Measurements from ENCODE around the gene CLDN9.

The CLDN9 gene

GRCh38 chr16:3026609-3027488 is 14.1 kb downstream of the CLDN9 start:
- H3K4me1 ChIP-seq (ENCODE audit: control insufficient read depth, insufficient read depth, low read length) = peaks cover 33% of the 10 kb centered on the region
- H3K4me3 ChIP-seq (ENCODE audit: low read length in 2 of 2) = no peak overlapping the region
- H3K36me3 ChIP-seq (ENCODE audit: control insufficient read depth in 2 of 2, insufficient read depth in 2 of 2, low read length in 2 of 2) = peaks cover 9 to 11% of the 10 kb centered on the region in 2 donors
- H3K9ac ChIP-seq (ENCODE audit: low read length in 2 of 2) = no peak overlapping the region
- H3K27ac ChIP-seq (ENCODE audit: low read length) = no peak overlapping the region
- H3K9me3 ChIP-seq (ENCODE audit: control insufficient read depth in 2 of 2, low read length in 2 of 2) = no peaks in the 10 kb centered on the region
- H3K27me3 ChIP-seq (ENCODE audit: control insufficient read depth in 1 of 2, insufficient read depth in 2 of 2, low read length in 2 of 2) = peaks cover 28% of the 10 kb centered on the region in 2 donors

GRCh38 chr16:3027489-3027795 is 14.7 kb downstream of the CLDN9 start:
- Histone ChIP-seq H3K4me3 (ENCODE audit: low read length in 2 of 2) (no peak overlapping the region), H3K27me3 (ENCODE audit: control insufficient read depth in 1 of 2, insufficient read depth in 2 of 2, low read length in 2 of 2) (peaks cover 32 to 33% of the 10 kb centered on the region in 2 donors), H3K27ac (ENCODE audit: low read length) (no peak overlapping the region), H3K9ac (ENCODE audit: low read length in 2 of 2) (no peak overlapping the region), H3K36me3 (ENCODE audit: control insufficient read depth in 2 of 2, insufficient read depth in 2 of 2, low read length in 2 of 2) (peaks cover 9 to 11% of the 10 kb centered on the region in 2 donors), H3K4me1 (ENCODE audit: control insufficient read depth, insufficient read depth, low read length) (peaks cover 27% of the 10 kb centered on the region), H3K9me3 (ENCODE audit: control insufficient read depth in 2 of 2, low read length in 2 of 2) (no peaks in the 10 kb centered on the region)

- no peak overlapping the region for H3K27ac ChIP-seq (ENCODE audit: low read length)
- H3K27me3 ChIP-seq (ENCODE audit: control insufficient read depth in 1 of 2, insufficient read depth in 2 of 2, low read length in 2 of 2) = peaks cover 33 to 35% of the 10 kb centered on the region in 2 donors
- H3K36me3 ChIP-seq (ENCODE audit: control insufficient read depth in 2 of 2, insufficient read depth in 2 of 2, low read length in 2 of 2) = peaks cover 9 to 11% of the 10 kb centered on the region in 2 donors
- peaks cover 20% of the 10 kb centered on the region for H3K4me1 ChIP-seq (ENCODE audit: control insufficient read depth, insufficient read depth, low read length)
- H3K4me3 ChIP-seq (ENCODE audit: low read length in 2 of 2) = peak overlapping the region in 1 of 2 donors; percentile 8
- H3K9ac ChIP-seq (ENCODE audit: low read length in 2 of 2) = no peak overlapping the region
- no peaks in the 10 kb centered on the region for H3K9me3 ChIP-seq (ENCODE audit: control insufficient read depth in 2 of 2, low read length in 2 of 2)
Observed at GRCh38 chr16:3027983-3028715, 15.4 kb downstream of the CLDN9 start.

GRCh38 chr16:3028716-3029319 is 16.1 kb downstream of the CLDN9 start:
- Histone ChIP-seq H3K27me3 (ENCODE audit: control insufficient read depth in 1 of 2, insufficient read depth in 2 of 2, low read length in 2 of 2) (peaks cover 38 to 40% of the 10 kb centered on the region in 2 donors), H3K9ac (ENCODE audit: low read length in 2 of 2) (no peak overlapping the region), H3K4me1 (ENCODE audit: control insufficient read depth, insufficient read depth, low read length) (peaks cover 13% of the 10 kb centered on the region), H3K4me3 (ENCODE audit: low read length in 2 of 2) (peak overlapping the region in 1 of 2 donors; percentile 8), H3K36me3 (ENCODE audit: control insufficient read depth in 2 of 2, insufficient read depth in 2 of 2, low read length in 2 of 2) (peaks cover 9 to 11% of the 10 kb centered on the region in 2 donors), H3K9me3 (ENCODE audit: control insufficient read depth in 2 of 2, low read length in 2 of 2) (no peaks in the 10 kb centered on the region), H3K27ac (ENCODE audit: low read length) (no peak overlapping the region)

GRCh38 chr16:3029491-3030221 is 16.9 kb downstream of the CLDN9 start:
- Histone ChIP-seq H3K27me3 (ENCODE audit: control insufficient read depth in 1 of 2, insufficient read depth in 2 of 2, low read length in 2 of 2) (peaks cover 40 to 46% of the 10 kb centered on the region in 2 donors), H3K27ac (ENCODE audit: low read length) (no peak overlapping the region), H3K36me3 (ENCODE audit: control insufficient read depth in 2 of 2, insufficient read depth in 2 of 2, low read length in 2 of 2) (peaks cover 9 to 11% of the 10 kb centered on the region in 2 donors), H3K4me1 (ENCODE audit: control insufficient read depth, insufficient read depth, low read length) (peaks cover 13% of the 10 kb centered on the region), H3K4me3 (ENCODE audit: low read length in 2 of 2) (peak overlapping the region in 1 of 2 donors; percentile 44), H3K9me3 (ENCODE audit: control insufficient read depth in 2 of 2, low read length in 2 of 2) (no peaks in the 10 kb centered on the region), H3K9ac (ENCODE audit: low read length in 2 of 2) (no peak overlapping the region)

- H3K9ac ChIP-seq (ENCODE audit: low read length in 2 of 2) = no peak overlapping the region
- peaks cover 9 to 11% of the 10 kb centered on the region in 2 donors for H3K36me3 ChIP-seq (ENCODE audit: control insufficient read depth in 2 of 2, insufficient read depth in 2 of 2, low read length in 2 of 2)
- no peak overlapping the region for H3K27ac ChIP-seq (ENCODE audit: low read length)
- peaks cover 13% of the 10 kb centered on the region for H3K4me1 ChIP-seq (ENCODE audit: control insufficient read depth, insufficient read depth, low read length)
- H3K4me3 ChIP-seq (ENCODE audit: low read length in 2 of 2) = no peak overlapping the region
- peaks cover 45 to 53% of the 10 kb centered on the region in 2 donors for H3K27me3 ChIP-seq (ENCODE audit: control insufficient read depth in 1 of 2, insufficient read depth in 2 of 2, low read length in 2 of 2)
- no peaks in the 10 kb centered on the region for H3K9me3 ChIP-seq (ENCODE audit: control insufficient read depth in 2 of 2, low read length in 2 of 2)
Observed at GRCh38 chr16:3030222-3031212, 17.8 kb downstream of the CLDN9 start.

- Histone ChIP-seq H3K9me3 (ENCODE audit: control insufficient read depth in 2 of 2, low read length in 2 of 2) (no peaks in the 10 kb centered on the region), H3K9ac (ENCODE audit: low read length in 2 of 2) (no peak overlapping the region), H3K4me1 (ENCODE audit: control insufficient read depth, insufficient read depth, low read length) (peaks cover 13% of the 10 kb centered on the region), H3K36me3 (ENCODE audit: control insufficient read depth in 2 of 2, insufficient read depth in 2 of 2, low read length in 2 of 2) (no peaks in the 10 kb centered on the region), H3K27ac (ENCODE audit: low read length) (no peak overlapping the region), H3K27me3 (ENCODE audit: control insufficient read depth in 1 of 2, insufficient read depth in 2 of 2, low read length in 2 of 2) (peaks cover 64 to 69% of the 10 kb centered on the region in 2 donors), H3K4me3 (ENCODE audit: low read length in 2 of 2) (no peak overlapping the region)
Observed at GRCh38 chr16:3032624-3033023, 19.9 kb downstream of the CLDN9 start.

GRCh38 chr16:3035289-3035971 is 22.7 kb downstream of the CLDN9 start:
- no peaks in the 10 kb centered on the region for H3K4me1 ChIP-seq (ENCODE audit: control insufficient read depth, insufficient read depth, low read length)
- peaks cover 60 to 71% of the 10 kb centered on the region in 2 donors for H3K27me3 ChIP-seq (ENCODE audit: control insufficient read depth in 1 of 2, insufficient read depth in 2 of 2, low read length in 2 of 2)
- no peak overlapping the region for H3K27ac ChIP-seq (ENCODE audit: low read length)
- no peaks in the 10 kb centered on the region for H3K36me3 ChIP-seq (ENCODE audit: control insufficient read depth in 2 of 2, insufficient read depth in 2 of 2, low read length in 2 of 2)
- no peak overlapping the region for H3K4me3 ChIP-seq (ENCODE audit: low read length in 2 of 2)
- H3K9ac ChIP-seq (ENCODE audit: low read length in 2 of 2) = no peak overlapping the region
- no peaks in the 10 kb centered on the region for H3K9me3 ChIP-seq (ENCODE audit: control insufficient read depth in 2 of 2, low read length in 2 of 2)

GRCh38 chr16:3035972-3036725 is 23.4 kb downstream of the CLDN9 start:
- no peaks in the 10 kb centered on the region for H3K4me1 ChIP-seq (ENCODE audit: control insufficient read depth, insufficient read depth, low read length)
- no peak overlapping the region for H3K9ac ChIP-seq (ENCODE audit: low read length in 2 of 2)
- no peaks in the 10 kb centered on the region for H3K36me3 ChIP-seq (ENCODE audit: control insufficient read depth in 2 of 2, insufficient read depth in 2 of 2, low read length in 2 of 2)
- no peaks in the 10 kb centered on the region for H3K9me3 ChIP-seq (ENCODE audit: control insufficient read depth in 2 of 2, low read length in 2 of 2)
- peaks cover 53 to 64% of the 10 kb centered on the region in 2 donors for H3K27me3 ChIP-seq (ENCODE audit: control insufficient read depth in 1 of 2, insufficient read depth in 2 of 2, low read length in 2 of 2)
- H3K4me3 ChIP-seq (ENCODE audit: low read length in 2 of 2) = no peak overlapping the region
- H3K27ac ChIP-seq (ENCODE audit: low read length) = no peak overlapping the region
